ENCODE measurements around the gene LPCAT1. TPM values are rescaled to one million over a fixed set of nuclear protein-coding genes. Genes with fewer than 3 reads are reported as not detected.

The LPCAT1 gene
- total and polyA plus RNA-seq, 2 of the 13 experiments (the other 11 are each of a cell fraction or from before 2014, with no cell fraction given), result 29.8 to 90.6 TPM

DNA sequence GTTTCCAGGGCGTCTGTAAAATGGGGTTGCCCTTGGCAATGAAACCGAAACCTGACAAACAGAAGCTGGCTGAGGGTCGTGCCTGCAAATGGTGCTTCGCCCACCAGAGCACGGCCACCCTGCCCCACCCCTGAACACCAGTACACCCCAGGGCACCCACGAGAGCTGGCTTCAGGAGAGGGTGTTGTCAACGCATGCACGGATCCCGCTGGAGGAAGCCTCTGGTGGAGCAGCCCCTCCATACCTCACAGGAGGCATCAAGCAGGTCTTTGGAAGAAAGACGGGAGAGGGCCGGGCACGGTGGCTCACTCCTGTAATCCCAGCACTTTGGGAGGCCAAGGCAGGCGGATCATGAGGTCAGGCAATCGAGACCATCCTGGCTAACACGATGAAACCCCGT is 87.1 kb downstream of the LPCAT1 start:
- FAIRE-seq (no peak), DNase-seq (ENCODE audit: low spot score) (no peak), ATAC-seq (no peak)
- H3K79me2 ChIP-seq (ENCODE audit: insufficient read depth, low read length), result no peaks in the 10 kb centered on the region
- H3K36me3 ChIP-seq (replicated peaks in 1 of 2; ENCODE audit: control insufficient read depth in 1 of 2, insufficient read depth in 2 of 2, low read length in 2 of 2), result no peaks in the 10 kb centered on the region
- H3K27me3 ChIP-seq (ENCODE audit: control insufficient read depth in 1 of 2, insufficient read depth in 2 of 2, low read length in 2 of 2), result peaks cover 3 to 33% of the 10 kb centered on the region in 2 experiments; a peak in 3 of 5 replicates
- in situ Hi-C loops (cut with HindIII; ENCODE audit: extremely low pct_ligation_motif_present, low pct_unique_long_range_greater_than_20kb) (no loop called here), intact Hi-C loops (cut with micrococcal nuclease; ENCODE audit: unreplicated experiment) (no loop called here)
- ChIA-PET POLR2A (no interaction called here), CTCF (ENCODE audit: low intra/inter-chr PET ratio, low total read pairs) (no interaction called here)
- no peak overlapping the region for H2AFZ ChIP-seq (ENCODE audit: low read length)
- no peak overlapping the region for H3K4me3 ChIP-seq (replicated peaks in 1 of 3; ENCODE audit: insufficient read depth in 1 of 3, low read depth in 2 of 3, low read length in 3 of 3)
- no peak overlapping the region for H3K27ac ChIP-seq (ENCODE audit: extremely low read length, insufficient read depth, low read length)
- H4K20me1 ChIP-seq (ENCODE audit: insufficient read depth, low read length), result no peaks in the 10 kb centered on the region
- no peaks in the 10 kb centered on the region for H3K9me3 ChIP-seq (ENCODE audit: low read length)
- H3K9ac ChIP-seq (ENCODE audit: insufficient read depth, low read depth, low read length), result no peak overlapping the region
- peaks cover 9% of the 10 kb centered on the region for H3K4me1 ChIP-seq (ENCODE audit: insufficient read depth, low read length)
- 46% methylated on average over 14 of the region's 16 CpGs for WGBS (ENCODE audit: low lambda C conversion rate)
- no TSS peak for BruUV-seq (replicated peaks)
- H3K4me2 ChIP-seq (ENCODE audit: low read depth, low read length), result no peak overlapping the region
- TF ChIP-seq CREBL2 (CRISPR knock-in tag; IDR thresholded peaks at IDR 0.05; ENCODE audit: borderline replicate concordance) (no peak), PAF1 (CRISPR knock-in tag; IDR thresholded peaks at IDR 0.05) (no peak), ZNF710 (CRISPR knock-in tag; IDR thresholded peaks at IDR 0.05; ENCODE audit: borderline replicate concordance) (no peak), PPARG (CRISPR knock-in tag; conservative IDR thresholded peaks at IDR 0.05) (no peak)
- TF ChIP-seq, protein P1, sequence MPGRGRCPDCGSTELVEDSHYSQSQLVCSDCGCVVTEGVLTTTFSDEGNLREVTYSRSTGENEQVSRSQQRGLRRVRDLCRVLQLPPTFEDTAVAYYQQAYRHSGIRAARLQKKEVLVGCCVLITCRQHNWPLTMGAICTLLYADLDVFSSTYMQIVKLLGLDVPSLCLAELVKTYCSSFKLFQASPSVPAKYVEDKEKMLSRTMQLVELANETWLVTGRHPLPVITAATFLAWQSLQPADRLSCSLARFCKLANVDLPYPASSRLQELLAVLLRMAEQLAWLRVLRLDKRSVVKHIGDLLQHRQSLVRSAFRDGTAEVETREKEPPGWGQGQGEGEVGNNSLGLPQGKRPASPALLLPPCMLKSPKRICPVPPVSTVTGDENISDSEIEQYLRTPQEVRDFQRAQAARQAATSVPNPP (CRISPR knock-in tag; IDR thresholded peaks at IDR 0.05), result no peak

All from HepG2 (cell line).